Activated naive CD4-positive, alpha-beta T cell treated with Interleukin-2 at 50 U/mL for 16 hours (primary cell): ENCODE measurements around the gene MAST3.

Experiments
- DNase-seq: peaks from one replicate; pipeline ENCODE4 v3.0.0-alpha.2; 2020

MAST3 gene

DNA sequence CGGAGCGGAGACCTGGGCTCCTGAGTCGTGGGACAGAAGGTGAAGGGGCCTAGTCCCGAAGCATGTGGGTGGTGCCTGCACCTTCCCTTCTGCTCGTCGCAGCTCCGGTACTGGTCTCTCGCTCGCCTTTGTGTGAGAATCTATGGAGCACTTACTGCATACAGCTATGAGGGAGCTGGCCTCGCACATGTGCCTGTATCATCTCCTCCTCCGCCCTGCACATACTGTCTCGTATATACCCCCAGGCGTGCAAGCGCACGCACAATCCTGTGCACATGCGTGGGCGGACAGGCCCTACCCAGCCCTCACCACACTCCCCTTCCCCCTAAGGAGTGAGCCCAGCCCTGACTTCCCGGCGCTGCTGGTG lies 64.0 kb downstream of the MAST3 start:
- no peak for DNase-seq

GRCh38 chr19:18164072-18164471 lies 66.5 kb downstream of the MAST3 start:
- DNase-seq: no peak

GRCh38 chr19:18165794-18166544 lies 68.4 kb downstream of the MAST3 start:
- no peak for DNase-seq

DNA sequence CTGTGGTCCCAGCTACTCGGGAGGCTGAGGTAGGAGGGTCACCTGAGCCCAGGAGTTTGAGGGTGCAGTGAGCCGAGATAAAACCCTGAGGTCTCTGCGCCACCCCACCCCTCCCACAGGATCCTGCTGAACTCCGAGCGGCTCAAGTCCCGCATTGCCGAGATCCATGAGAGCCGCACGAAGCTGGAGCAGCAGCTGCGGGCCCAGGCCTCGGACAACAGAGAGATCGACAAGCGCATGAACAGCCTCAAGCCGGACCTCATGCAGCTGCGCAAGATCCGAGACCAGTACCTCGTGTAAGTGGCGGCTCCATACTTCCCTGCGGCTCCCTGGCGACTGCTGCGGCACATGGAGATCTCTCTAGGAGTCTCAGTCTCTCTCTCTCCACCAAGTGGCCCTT lies 69.4 kb downstream of the MAST3 start:
- DNase-seq: no peak

DNA sequence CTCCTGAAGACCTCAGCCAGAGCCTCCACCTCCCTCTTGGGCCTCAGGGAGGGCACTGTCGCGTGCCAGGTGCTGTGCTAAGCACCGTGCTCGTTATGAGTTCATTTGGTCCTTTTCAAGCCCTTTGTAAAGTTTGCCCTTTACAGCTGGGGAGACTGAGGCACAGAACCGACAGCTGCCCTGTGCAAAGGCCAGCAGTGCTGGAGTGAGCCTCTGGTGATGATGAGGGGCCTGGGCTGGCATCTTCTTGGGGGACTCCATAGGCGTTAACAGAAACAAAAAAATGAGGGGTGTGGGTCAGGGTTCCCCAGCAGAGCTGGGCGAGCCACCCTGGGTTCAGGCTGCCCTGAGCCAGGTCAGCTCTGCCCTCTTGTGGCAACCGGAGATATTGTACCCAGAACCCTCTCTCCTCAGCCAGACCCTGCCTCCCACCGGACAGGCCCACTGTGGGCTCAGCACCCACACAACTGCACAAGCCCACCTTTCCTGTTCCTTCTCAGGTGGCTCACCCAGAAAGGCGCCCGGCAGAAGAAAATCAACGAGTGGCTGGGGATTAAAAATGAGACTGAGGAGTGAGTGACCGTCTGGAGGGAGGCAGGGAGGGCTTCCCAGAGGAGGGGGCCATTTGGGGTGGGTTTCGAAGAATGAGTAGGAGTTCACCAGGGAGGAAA lies 70.5 kb downstream of the MAST3 start:
- peak; percentile 65 for DNase-seq

DNA sequence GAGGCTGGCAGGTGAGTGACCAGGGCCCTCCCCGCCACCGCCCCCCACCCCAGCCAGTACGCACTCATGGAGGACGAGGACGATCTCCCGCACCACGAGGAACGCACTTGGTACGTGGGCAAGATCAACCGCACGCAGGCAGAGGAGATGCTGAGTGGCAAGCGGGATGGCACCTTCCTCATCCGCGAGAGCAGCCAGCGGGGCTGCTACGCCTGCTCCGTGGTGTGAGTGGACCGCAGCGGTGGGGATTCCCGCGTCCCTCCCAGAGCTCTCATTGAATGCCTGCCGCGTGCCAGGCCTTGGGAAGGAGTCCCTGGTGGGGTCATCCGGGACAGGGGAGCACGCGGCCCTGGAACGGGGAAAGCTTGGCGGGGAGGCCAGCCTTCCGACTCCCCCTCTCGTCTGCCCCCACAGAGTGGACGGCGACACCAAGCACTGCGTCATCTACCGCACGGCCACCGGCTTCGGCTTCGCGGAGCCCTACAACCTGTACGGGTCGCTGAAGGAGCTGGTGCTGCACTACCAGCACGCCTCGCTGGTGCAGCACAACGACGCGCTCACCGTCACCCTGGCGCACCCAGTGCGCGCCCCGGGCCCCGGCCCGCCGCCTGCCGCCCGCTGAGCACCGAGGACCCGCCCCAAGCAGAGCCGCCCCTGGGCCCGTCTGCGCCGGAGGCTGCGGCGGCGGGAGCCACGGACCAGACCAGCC lies 71.2 kb downstream of the MAST3 start:
- no peak for DNase-seq

- DNase-seq: no peak
Observed at GRCh38 chr19:18170714-18171255, 73.2 kb downstream of the MAST3 start.

DNA sequence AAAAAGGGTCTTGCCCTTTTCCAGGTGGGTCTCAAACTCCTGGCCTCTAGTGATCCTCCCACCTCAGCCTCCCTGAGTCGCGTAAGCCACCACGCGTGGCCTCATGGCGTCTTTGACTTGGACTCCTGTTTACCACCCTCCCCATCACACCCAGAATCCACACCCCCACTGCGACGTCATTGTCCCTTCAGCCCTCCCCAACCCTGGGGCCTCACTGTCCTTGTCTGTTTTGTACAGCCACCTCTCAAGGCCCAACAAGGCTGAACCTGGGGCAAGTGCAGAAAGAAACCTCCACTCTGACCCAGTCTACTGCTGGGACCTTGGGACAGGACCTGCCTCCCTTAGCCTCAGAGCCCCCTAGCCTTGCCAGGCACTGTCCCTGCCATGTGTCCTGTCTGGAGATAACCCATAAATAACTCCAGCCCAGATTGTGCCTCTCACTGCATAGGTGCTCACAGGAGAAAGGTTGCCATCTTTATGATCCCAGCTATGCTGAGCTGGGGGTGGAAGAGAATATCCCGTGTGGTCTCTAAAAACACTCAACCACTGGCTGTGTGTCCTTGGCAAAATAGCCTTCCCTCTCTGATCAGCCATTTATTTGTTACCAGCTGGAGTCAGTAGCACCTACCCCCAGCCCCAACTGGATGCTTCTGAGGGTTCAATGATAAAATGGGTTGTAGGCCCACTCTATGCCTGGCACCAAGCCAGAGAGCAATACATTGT lies 74.2 kb downstream of the MAST3 start:
- no peak for DNase-seq

DNA sequence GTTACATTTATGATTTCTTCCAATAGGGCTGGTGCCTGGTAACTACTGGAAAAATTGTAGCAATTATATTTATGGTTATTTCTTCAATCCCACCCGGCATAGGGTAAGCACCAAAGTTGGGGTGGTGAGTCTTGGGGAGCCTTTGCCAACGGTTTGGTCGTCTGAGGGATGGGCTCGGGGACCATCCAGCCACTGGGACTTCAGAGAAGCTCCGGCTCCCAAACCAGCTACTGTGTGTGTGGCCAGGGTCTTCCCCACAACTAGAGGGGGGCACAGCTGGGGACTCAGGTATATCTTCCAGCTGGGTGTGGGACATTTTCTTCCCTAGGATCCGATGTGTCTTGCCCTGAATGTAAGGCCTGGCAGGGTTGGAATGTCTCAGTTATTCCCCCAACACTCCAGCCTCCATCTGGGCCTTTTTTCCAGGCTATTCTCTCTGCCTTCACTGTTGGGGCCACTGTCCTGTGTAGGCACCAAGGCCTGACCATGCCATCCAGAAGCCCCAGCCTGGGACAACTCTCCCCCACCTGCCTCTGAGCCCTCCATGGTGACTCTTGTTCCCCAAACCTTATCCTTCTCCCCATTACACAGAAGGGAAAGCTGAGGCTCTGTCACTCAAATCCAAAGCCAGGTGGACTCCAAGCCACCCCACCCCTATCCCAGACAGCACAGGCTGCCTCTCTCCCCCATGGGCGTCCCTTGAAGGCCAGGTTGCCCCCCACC lies 74.9 kb downstream of the MAST3 start:
- no peak for DNase-seq

DNA sequence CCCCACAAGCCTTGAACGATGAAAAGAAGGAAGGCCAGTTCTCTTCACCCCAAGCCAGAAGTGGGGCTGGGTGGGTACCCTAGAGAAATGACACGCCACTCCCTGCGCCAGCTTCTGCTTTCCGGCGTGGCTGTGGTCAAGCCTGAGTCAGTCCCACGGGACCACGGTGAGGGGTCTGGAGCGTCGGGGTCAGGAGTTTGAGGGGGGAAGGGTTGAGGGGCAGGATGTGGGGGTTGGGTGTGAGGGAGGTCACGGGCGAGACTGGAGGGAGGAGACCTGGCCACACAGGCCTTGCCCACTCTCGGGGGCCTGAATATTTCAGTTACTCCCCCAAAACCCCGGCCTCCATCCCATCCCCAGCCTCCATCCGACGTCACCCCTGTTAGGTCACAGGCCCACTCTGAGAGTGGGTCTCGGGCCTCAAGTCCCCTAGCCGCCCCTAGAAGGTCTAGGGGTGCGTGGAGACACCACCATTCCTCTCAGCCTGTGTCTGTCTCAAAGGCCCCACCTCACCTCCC lies 75.5 kb downstream of the MAST3 start:
- no peak for DNase-seq

DNA sequence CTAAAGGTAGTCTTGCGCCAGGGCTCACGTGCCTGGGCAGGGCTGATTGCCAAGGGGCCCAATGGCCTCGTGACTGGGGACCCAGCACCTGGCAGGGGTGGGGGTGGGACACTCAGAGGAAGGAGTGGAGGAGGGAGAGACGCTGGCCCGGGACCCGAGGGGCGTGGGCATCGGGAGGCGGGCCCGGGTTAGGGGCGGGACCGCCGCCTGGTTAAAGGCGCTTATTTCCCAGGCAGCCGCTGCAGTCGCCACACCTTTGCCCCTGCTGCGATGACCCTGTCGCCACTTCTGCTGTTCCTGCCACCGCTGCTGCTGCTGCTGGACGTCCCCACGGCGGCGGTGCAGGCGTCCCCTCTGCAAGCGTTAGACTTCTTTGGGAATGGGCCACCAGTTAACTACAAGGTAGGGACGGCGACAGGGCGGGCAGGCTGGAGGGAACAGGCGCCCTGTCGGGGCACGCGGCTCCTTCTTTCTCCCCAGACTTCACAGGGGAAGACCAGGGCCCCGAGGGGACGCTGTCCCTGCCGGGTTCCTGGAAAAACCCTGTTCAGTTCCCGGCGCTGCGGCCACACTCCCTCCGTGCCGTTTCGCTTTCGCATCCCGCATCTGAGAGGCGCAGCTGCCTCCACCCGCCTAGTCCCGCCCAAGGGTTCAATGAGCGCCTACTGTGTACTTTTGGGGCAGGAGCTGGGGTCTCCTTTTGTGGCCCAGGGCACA lies 76.2 kb downstream of the MAST3 start, which contains the start of gene IFI30:
IFI30 (plus strand) TSS at position 242 of the 717 bp plus-strand sequence; CDS start at position 271, 29 bp downstream.
- peak; percentile 73 for DNase-seq

GRCh38 chr19:18174983-18175382 lies 77.4 kb downstream of the MAST3 start:
- no peak for DNase-seq

DNA sequence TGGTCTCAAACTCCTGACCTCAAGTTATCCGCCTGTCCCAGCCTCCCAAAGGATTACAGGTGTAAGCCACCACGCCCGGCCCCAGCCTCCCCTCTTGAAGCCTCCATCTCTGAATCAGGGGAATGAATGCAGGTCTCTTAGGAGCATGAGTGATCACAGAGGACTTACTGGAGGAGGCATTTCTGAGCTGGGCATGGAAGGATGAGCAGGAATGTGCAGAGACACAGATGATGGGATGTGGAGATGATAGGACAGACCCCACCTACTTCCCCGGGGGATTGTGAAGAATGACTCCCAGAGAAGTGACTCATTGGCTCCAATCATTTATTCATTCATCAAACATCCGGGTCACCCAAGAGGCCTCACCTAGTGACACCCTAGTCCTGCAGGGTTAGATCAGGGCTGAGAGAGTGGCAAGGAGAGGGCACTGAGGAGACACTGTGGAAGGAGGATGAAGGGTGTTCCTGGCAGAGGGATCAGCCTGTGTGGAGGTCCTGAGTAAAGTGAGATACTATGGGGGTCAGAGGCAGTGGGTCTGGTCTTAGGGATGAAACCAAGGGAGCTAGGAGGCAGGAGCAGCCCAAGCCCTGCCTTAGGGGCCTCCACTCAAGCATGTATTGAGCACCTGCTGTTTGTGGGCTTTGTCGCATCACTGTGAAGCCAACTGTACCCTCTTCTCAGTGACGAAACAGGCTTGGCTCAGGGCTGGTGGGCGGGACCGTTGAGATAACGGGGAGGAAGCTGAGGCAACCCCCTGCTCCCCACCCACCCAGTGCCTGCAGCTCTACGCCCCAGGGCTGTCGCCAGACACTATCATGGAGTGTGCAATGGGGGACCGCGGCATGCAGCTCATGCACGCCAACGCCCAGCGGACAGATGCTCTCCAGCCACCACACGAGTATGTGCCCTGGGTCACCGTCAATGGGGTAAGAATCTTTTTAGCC lies 79.1 kb downstream of the MAST3 start:
- DNase-seq: no peak

GRCh38 chr19:18179957-18180356 lies 82.4 kb downstream of the MAST3 start:
- DNase-seq: no peak

DNA sequence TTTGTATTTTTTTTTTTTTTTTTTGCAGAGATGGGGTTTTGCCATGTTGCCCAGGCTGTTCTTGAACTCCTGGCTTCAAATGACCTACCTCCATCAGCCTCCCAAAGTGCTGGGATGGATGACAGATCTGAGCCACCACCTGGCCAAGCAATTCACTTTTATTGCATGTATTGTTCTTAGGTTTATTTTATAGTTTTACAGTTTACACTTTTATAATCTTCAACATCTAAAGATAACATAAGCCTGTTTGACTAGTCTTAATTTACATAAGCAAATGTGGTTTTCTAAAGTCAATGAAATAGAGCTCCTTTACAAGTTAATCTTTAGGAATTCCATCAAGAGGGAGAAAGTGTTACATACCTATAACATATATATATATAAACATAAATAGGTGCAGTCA lies 86.0 kb downstream of the MAST3 start:
- no peak for DNase-seq

- no peak for DNase-seq
Observed at GRCh38 chr19:18185538-18185937, 88.0 kb downstream of the MAST3 start.

DNA sequence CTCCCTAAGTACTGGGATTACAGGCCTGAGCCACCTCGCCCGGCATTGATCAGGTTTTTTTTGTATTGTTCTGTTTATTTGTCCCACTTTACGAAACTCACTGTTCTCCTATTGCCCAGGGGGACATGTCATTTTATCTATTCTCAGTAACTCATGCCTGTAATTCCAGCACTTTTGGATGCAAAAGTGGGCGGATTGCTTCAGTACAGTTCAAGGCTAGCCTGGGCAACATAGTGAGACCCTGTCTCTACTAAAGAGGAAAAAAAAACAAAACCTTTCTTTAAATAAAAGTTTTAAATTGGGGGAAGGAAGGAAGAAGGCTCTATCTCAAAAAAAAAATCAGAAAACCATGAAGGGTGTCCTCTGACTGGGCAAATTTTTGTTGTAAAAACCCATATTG lies 92.7 kb downstream of the MAST3 start:
- no peak for DNase-seq

GRCh38 chr19:18191640-18192062 lies 94.1 kb downstream of the MAST3 start:
- DNase-seq: no peak

- DNase-seq: peak; percentile 99
Observed at GRCh38 chr19:18192673-18193387, 95.3 kb downstream of the MAST3 start, which contains the start of gene MPV17L2. TSS of gene MPV17L2 (plus strand) at chr19:18193218. CDS start at chr19:18193282, 64 bp downstream.
